AG04449 (cell line): Measurements from ENCODE around the gene HINT2.

Experiments
- CTCF ChIA-PET: fragments of 350-600 bp; formaldehyde crosslinking; extraction: SDS; loops from one replicate; lab custom pipeline; 2021; ENCODE audit warnings: antibody characterized with exemption; lab: Yijun Ruan, JAX
- POLR2A ChIA-PET: fragments of 400-600, 350-600 bp; formaldehyde crosslinking; extraction: SDS; loops from one replicate; lab custom pipeline; 2020; ENCODE audit warnings: antibody characterized with exemption, inconsistent platforms; lab: Yijun Ruan, JAX
- DNase-seq: peaks from one replicate; pipeline ENCODE4 v3.0.0-alpha.2; 2010; ENCODE audit warnings: low read depth, low spot score
- H3K4me3 ChIP-seq: 2 replicates; pipeline ENCODE4 v1.5.1; 2011; ENCODE audit warnings: low read depth, mild to moderate bottlenecking, control low read depth, low read length
- CTCF ChIP-seq: IDR thresholded peaks from one replicate; pipeline ENCODE4 v1.5.1; 2011; ENCODE audit warnings: mild to moderate bottlenecking, moderate library complexity, low read length, control low read depth, inconsistent platforms; ENCODE audit not compliant: insufficient read depth; ENCODE audit errors: missing control alignments

Gene HINT2

DNA sequence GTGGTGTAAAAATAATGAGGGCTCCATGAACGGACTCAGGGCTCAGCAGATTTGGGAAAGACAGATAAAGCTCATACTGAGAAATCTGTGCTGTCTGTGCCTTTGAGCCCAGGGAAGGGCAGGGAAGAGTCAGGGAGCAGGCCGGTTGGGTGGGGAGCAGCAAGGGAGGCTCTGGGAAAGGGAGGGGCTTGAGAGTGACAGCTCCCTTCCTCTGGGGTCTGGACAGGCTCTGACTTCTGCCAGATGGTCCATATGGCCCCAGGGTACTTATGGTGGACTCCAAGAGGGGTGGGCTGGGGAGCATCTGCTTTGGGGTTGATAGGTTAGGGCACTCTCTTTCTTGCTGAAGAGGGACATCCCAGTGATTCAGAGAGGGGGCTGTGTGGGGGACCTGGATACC, 21.4 kb downstream of the HINT2 start:
- POLR2A ChIA-PET: interaction anchor here (0.6 kb wide), 1 partner anchor 168 kb away, joined by 3 read pairs; no protein-coding TSS in a partner anchor
- no peak for TF ChIP-seq CTCF
- no peak for DNase-seq
- peak overlapping the region; percentile 64 for H3K4me3 ChIP-seq
- CTCF ChIA-PET: interaction anchor here (1.0 to 8.2 kb wide), 8 partner anchors 13 to 215 kb away, joined by 3 to 201 read pairs (median 6); partner anchors contain the start of genes FAM221B, HINT2, HRCT1 and SPAG8

GRCh38 chr9:35792826-35793225, 22.0 kb downstream of the HINT2 start:
- POLR2A ChIA-PET: interaction anchor here (0.6 kb wide), 1 partner anchor 169 kb away, joined by 3 read pairs; no protein-coding TSS in a partner anchor
- peak overlapping the region; percentile 64 for H3K4me3 ChIP-seq

DNA sequence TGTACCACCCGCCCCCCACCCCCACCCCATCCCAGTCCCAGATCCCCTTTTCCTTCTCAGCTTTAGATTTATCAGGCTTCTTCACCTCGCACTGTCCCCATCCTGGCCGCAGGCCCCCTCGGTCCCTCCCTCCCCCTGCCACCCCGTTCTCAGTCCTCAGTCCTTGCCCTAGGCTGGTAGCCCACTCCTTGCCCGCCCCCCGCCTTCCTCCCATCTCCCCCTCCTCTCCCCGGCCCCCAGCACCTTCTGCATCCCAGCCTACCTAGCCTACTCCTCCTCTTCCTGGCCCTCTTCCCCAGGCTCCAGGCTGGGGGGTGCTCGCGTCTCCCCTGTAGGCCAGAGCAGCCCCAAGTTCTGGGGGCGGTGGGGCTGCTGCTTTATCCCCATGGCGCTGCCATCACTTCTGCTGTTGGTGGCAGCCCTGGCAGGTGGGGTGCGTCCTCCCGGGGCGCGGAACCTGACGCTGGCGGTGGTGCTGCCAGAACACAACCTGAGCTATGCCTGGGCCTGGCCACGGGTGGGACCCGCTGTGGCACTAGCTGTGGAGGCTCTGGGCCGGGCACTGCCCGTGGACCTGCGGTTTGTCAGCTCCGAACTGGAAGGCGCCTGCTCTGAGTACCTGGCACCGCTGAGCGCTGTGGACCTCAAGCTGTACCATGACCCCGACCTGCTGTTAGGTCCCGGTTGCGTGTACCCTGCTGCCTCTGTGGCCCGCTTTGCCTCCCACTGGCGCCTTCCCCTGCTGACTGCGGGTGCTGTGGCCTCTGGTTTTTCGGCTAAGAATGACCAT, 22.6 kb downstream of the HINT2 start:
- no peak for TF ChIP-seq CTCF

More at GRCh38 chr9:35792826-35793225, 22.0 kb downstream of the HINT2 start:
- CTCF ChIA-PET: interaction anchor here (1.0 to 8.2 kb wide), 8 partner anchors 14 to 216 kb away, joined by 3 to 201 read pairs (median 6); partner anchors contain the start of genes FAM221B, HINT2, HRCT1 and SPAG8
- no peak for DNase-seq
- TF ChIP-seq CTCF: no peak

DNA sequence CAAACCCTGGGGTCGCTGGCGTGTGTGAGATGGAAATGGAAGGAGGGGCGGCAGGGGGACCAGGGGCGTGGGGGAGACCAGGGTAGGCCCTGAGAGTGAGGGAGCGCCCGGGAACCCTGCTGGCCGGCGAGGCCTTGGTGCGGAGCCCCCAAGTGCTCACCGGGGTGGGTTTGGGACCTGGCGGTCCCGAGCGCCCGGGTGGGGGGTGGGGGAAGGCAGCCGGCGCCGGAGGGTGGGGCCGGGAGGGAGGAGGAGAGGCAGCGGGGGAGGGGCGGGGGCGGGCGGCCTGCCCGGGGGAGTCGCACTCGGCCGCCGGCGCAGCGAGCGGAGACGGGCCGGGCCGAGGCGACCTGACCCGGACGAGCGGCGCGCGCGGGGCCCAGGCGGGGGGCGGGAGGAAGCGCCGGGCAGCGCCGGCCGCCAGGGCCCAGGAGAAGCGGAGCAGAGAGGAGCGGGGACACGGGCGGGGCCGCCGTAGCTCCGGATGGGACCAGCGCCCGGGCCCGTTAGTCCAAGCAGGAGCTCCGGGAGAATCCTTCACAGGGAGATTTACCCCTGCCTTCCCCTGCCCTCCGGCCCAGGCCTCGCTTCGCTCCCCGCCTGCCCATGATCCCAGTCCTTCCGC, 23.4 kb downstream of the HINT2 start, which contains the start of gene NPR2:
NPR2 (plus strand) TSS at position 295 of the 625 bp plus-strand sequence. CDS start 818 bp downstream, outside the sequence.
- ChIA-PET POLR2A (no interaction called here), CTCF (interaction anchor here (0.6 to 8.2 kb wide), 8 partner anchors 15 to 537 kb away, joined by 3 to 201 read pairs (median 4); partner anchors contain the start of genes FAM221B, HINT2, SPAG8 and TMEM8B)

More for the DNA sequence above, 22.6 kb downstream of the HINT2 start:
- POLR2A ChIA-PET: no interaction called here
- DNase-seq: no peak
- CTCF ChIA-PET: interaction anchor here (0.6 to 8.2 kb wide), 14 partner anchors 14 to 536 kb away, joined by 3 to 201 read pairs (median 4); partner anchors contain the start of genes FAM221B, HINT2, HRCT1 and SPAG8
- peak overlapping the region; percentile 64 for H3K4me3 ChIP-seq

More for the DNA sequence above, 23.4 kb downstream of the HINT2 start, which contains the start of gene NPR2:
- no peak for DNase-seq
- TF ChIP-seq CTCF: no peak
- H3K4me3 ChIP-seq: peak within 1 kb of the TSS; percentile 64
